ENCODE results near the gene AMOTL1.

DNA sequence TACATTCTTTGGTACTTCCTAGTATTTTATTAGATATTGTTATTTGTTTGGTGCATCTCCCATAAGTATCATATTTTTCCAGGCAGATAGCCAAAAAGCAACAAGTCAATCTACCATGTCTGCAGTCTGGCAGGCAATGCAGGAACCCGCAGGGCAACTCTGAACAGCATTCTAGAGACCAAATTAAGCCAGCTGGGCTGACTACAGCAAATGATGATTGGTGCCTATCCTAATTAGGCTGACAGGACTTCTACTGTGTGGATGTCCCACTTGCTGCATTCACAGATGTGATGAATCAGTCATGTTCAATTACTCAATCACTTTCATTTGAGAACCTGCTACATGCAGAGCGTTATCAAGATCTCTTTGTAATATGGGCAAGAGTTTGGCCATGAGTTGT lies 40.3 kb upstream of the AMOTL1 start:
- TF ChIP-seq, protein P1, sequence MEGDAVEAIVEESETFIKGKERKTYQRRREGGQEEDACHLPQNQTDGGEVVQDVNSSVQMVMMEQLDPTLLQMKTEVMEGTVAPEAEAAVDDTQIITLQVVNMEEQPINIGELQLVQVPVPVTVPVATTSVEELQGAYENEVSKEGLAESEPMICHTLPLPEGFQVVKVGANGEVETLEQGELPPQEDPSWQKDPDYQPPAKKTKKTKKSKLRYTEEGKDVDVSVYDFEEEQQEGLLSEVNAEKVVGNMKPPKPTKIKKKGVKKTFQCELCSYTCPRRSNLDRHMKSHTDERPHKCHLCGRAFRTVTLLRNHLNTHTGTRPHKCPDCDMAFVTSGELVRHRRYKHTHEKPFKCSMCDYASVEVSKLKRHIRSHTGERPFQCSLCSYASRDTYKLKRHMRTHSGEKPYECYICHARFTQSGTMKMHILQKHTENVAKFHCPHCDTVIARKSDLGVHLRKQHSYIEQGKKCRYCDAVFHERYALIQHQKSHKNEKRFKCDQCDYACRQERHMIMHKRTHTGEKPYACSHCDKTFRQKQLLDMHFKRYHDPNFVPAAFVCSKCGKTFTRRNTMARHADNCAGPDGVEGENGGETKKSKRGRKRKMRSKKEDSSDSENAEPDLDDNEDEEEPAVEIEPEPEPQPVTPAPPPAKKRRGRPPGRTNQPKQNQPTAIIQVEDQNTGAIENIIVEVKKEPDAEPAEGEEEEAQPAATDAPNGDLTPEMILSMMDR (IDR thresholded peaks at IDR 0.05), result no peak
- no peak for TF ChIP-seq POLR2A (IDR thresholded peaks at IDR 0.05)

Data from right lobe of liver (tissue), 4 donors.